ENCODE data around the gene SEMA7A. TPM values are rescaled to one million over a fixed set of nuclear protein-coding genes. Genes with fewer than 3 reads are reported as not detected.

The SEMA7A gene
- total and polyA plus RNA-seq, 2 of the 4 experiments (the other 2 are of a cell fraction): 30.5 to 87.3 TPM

GRCh38 chr15:74408815-74409214 is 24.9 kb downstream of the SEMA7A start:
- Histone ChIP-seq H3K9ac (ENCODE audit: low read depth, low read length) (no peak overlapping the region), H4K91ac (ENCODE audit: insufficient read depth, low read depth, low read length) (peak overlapping the region; percentile 99), H3K9me1 (ENCODE audit: insufficient read depth, low read length) (peaks cover 35% of the 10 kb centered on the region), H3K14ac (replicated peaks; ENCODE audit: low read depth, low read length) (peak overlapping the region; percentile 85), H3K36me3 (ENCODE audit: control insufficient read depth, insufficient read depth, low read length) (peaks cover 6% of the 10 kb centered on the region; the same call in 1 of the 2 replicates), H2BK15ac (ENCODE audit: low read depth, low read length) (peak overlapping the region; percentile 65; the same call in 1 of the 3 replicates), H4K8ac (ENCODE audit: low read depth in 2 of 2, low read length in 2 of 2) (peak overlapping the region; percentile 90 to 95; a peak in 3 of 4 replicates), H3K18ac (ENCODE audit: low read depth, low read length) (no peak overlapping the region), H3K27ac (ENCODE audit: insufficient read depth, low read length) (peak overlapping the region; percentile 12; the same call in 1 of the 2 replicates), H3K4me1 (ENCODE audit: control insufficient read depth, insufficient read depth, low read length) (peaks cover 18% of the 10 kb centered on the region), H4K5ac (ENCODE audit: low read depth, low read length) (no peak overlapping the region), H3K4ac (ENCODE audit: low read depth, low read length) (peak overlapping the region; percentile 96), H3K23ac (ENCODE audit: low read depth, low read length) (peak overlapping the region; percentile 12), H3K27me3 (ENCODE audit: control insufficient read depth, insufficient read depth, low read length) (no peaks in the 10 kb centered on the region), H4K20me1 (ENCODE audit: insufficient read depth, low read length) (no peaks in the 10 kb centered on the region), H2AK5ac (ENCODE audit: low read depth, low read length) (peak overlapping the region; percentile 25), H3K4me2 (ENCODE audit: low read depth, low read length) (no peak overlapping the region), H2BK5ac (ENCODE audit: low read depth, low read length, poor library complexity, severe bottlenecking) (peak overlapping the region; percentile 87), H3K9me3 (ENCODE audit: control insufficient read depth, insufficient read depth, low read length) (no peaks in the 10 kb centered on the region), H2BK20ac (ENCODE audit: low read depth, low read length) (no peak overlapping the region), H3K56ac (ENCODE audit: extremely low read depth, insufficient read depth, low read length) (no peak overlapping the region), H3K4me3 (ENCODE audit: insufficient read depth, low read depth, low read length) (no peak overlapping the region), H2AK9ac (replicated peaks; ENCODE audit: low read depth, low read length, poor library complexity) (peak overlapping the region; percentile 98), H3K79me1 (ENCODE audit: low read depth in 1 of 2, low read length in 2 of 2) (peaks cover 0 to 36% of the 10 kb centered on the region in 2 experiments; a peak in 2 of 4 replicates), H2AFZ (replicated peaks; ENCODE audit: low read length, poor library complexity) (peak overlapping the region; percentile 49), H2BK120ac (ENCODE audit: low read depth, low read length) (peak overlapping the region; percentile 95)
- ATAC-seq (ENCODE audit: low read depth): no peak
- no peak for TF ChIP-seq NFE2L2 (IDR thresholded peaks at IDR 0.05; ENCODE audit: low read depth, low read length)
- TF ChIP-seq POLR2A (IDR thresholded peaks at IDR 0.05; ENCODE audit: low read depth, low read length): no peak
- TF ChIP-seq CHD1 (IDR thresholded peaks at IDR 0.05; ENCODE audit: low read depth, low read length): no peak
- no peak for TF ChIP-seq USF2 (IDR thresholded peaks at IDR 0.05; ENCODE audit: low read depth, low read length)
- no TSS peak for BruUV-seq (replicated peaks)
- ChIA-PET CTCF (no interaction called here), POLR2A (ENCODE audit: unreplicated experiment) (no interaction called here)
- dilution Hi-C loops (cut with HindIII; ENCODE audit: low sequenced_read_pairs, unreplicated experiment): no loop called here
- in situ Hi-C loops (cut with MboI; ENCODE audit: low sequenced_read_pairs): no loop called here
- intact Hi-C loops (cut with micrococcal nuclease): no loop called here
- no peak for DNase-seq
- 90% methylated on average over 2 of the region's 7 CpGs; no CpG with 5 or more reads in 1 of the 2 experiments for WGBS, 2 experiments (ENCODE audit: extremely low coverage in 2 of 2, insufficient read length in 1 of 2)
